Endothelial cell of umbilical vein (primary cell): ENCODE results near the gene GPRC5D. TPM values are rescaled to one million over a fixed set of nuclear protein-coding genes. Genes with fewer than 3 reads are reported as not detected.

Experiments used
- BruUV-seq: library from RNA; stranded (reverse); fragments of 400-500 nt; replicated peaks from 2 replicates; lab custom pipeline; 2021; lab: Mats Ljungman, UMichigan
- CTCF ChIA-PET: fragments of 300-600, 350-600 bp; sonication (Branson Sonifier 250); formaldehyde crosslinking; loops from one replicate; lab custom pipeline; 2021; ENCODE audit warnings: antibody characterized with exemption, inconsistent platforms; lab: Charles Lee
- POLR2A ChIA-PET: fragments of 300-600, 350-600 bp; sonication (Branson Sonifier 250); formaldehyde crosslinking; loops from one replicate; lab custom pipeline; 2021; ENCODE audit warnings: antibody characterized with exemption, inconsistent platforms; lab: Charles Lee
- DNase-seq: peaks from one replicate; pipeline ENCODE4 v3.0.0-alpha.2; 2011; ENCODE audit warnings: low read depth, low spot score
- FAIRE-seq: peaks from 2 replicates; lab custom pipeline; 2011; peaks lifted over from hg19 to GRCh38; lab: Jason Lieb, UNC
- H2AFZ ChIP-seq: 2 replicates; pipeline ENCODE4 v1.6.0; 2012; ENCODE audit warnings: low read depth, low read length, control low read depth, inconsistent platforms
- H3K27ac ChIP-seq: 2 replicates; pipeline ENCODE4 v1.5.1; 2011; ENCODE audit warnings: low read depth, mild to moderate bottlenecking, control low read depth, low read length, moderate library complexity; ENCODE audit not compliant: insufficient read depth
- H3K27me3 ChIP-seq, 2 experiments: 2 replicates each; pipeline versions ENCODE4 v1.6.0 to v1.6.1; 2011; ENCODE audit warnings: low read length in 2 of 2, mixed read lengths in 1 of 2; ENCODE audit not compliant: control insufficient read depth in 2 of 2, insufficient read depth in 2 of 2
- H3K36me3 ChIP-seq, 2 experiments: 2 replicates in 1 of 2; 3 replicates in 1 of 2; pipeline ENCODE4 v1.5.1; 2011; ENCODE audit warnings: low read length in 2 of 2, mild to moderate bottlenecking in 1 of 2, moderate library complexity in 1 of 2; ENCODE audit not compliant: control insufficient read depth in 2 of 2, insufficient read depth in 2 of 2; ENCODE audit errors: extremely low read depth in 1 of 2
- H3K4me1 ChIP-seq: 3 replicates; pipeline ENCODE4 v1.5.1; 2011; ENCODE audit warnings: mild to moderate bottlenecking, low read length; ENCODE audit not compliant: control insufficient read depth, insufficient read depth; ENCODE audit errors: extremely low read depth
- H3K4me2 ChIP-seq: 2 replicates; pipeline ENCODE4 v1.6.1; 2011; ENCODE audit warnings: low read length, control low read depth, mixed read lengths; ENCODE audit not compliant: insufficient read depth
- H3K4me3 ChIP-seq, 3 experiments: fragments of 200-600 bp in 1 of 3; sonication (generic), shearing (Covaris generic) in 1 of 3; replicated peaks in 1 of 3; 2 replicates each; pipeline ENCODE4 v1.5.1; 2011 to 2016; ENCODE audit warnings: control low read depth in 3 of 3, low read length in 3 of 3, mild to moderate bottlenecking in 2 of 3, inconsistent platforms in 1 of 3, low read depth in 1 of 3, moderate library complexity in 1 of 3; ENCODE audit not compliant: insufficient read depth in 1 of 3
- H3K79me2 ChIP-seq: 2 replicates; pipeline ENCODE4 v1.6.0; 2012; ENCODE audit warnings: low read length, inconsistent platforms; ENCODE audit not compliant: control insufficient read depth, insufficient read depth
- H3K9ac ChIP-seq: replicated peaks from 2 replicates; pipeline ENCODE3; 2011; ENCODE audit warnings: low read length, control low read depth; ENCODE audit not compliant: insufficient read depth; ENCODE audit errors: extremely low read depth
- H3K9me1 ChIP-seq: replicated peaks from 3 replicates; pipeline ENCODE4 v1.6.0; 2011; ENCODE audit warnings: mild to moderate bottlenecking, low read length; ENCODE audit not compliant: control insufficient read depth, insufficient read depth; ENCODE audit errors: extremely low read depth
- H3K9me3 ChIP-seq: replicated peaks from 2 replicates; pipeline ENCODE4 v1.5.1; 2012; ENCODE audit warnings: low read length, inconsistent platforms; ENCODE audit not compliant: control insufficient read depth, insufficient read depth
- H4K20me1 ChIP-seq: replicated peaks from 2 replicates; pipeline ENCODE3; 2011; ENCODE audit warnings: mild to moderate bottlenecking, low read length; ENCODE audit not compliant: control insufficient read depth, insufficient read depth; ENCODE audit errors: extremely low read depth
- CTCF ChIP-seq, 2 donors: IDR thresholded peaks; 1 replicate in 1 of 2; 2 replicates in 1 of 2; pipeline ENCODE4 v1.5.1; 2011; ENCODE audit warnings: low read length in 2 of 2, mild to moderate bottlenecking in 2 of 2, moderate library complexity in 2 of 2, control low read depth in 1 of 2, inconsistent platforms in 1 of 2, low read depth in 1 of 2; ENCODE audit not compliant: insufficient read depth in 1 of 2; ENCODE audit errors: extremely low read depth in 1 of 2
- EZH2 ChIP-seq: IDR thresholded peaks from 2 replicates; pipeline ENCODE4 v1.6.1; 2012; ENCODE audit warnings: borderline replicate concordance, low read depth, mild to moderate bottlenecking, moderate library complexity, low read length, inconsistent platforms; ENCODE audit not compliant: severe bottlenecking
- FOS ChIP-seq: IDR thresholded peaks from 2 replicates; pipeline ENCODE4 v1.6.1; 2011; ENCODE audit warnings: mild to moderate bottlenecking, low read length, moderate library complexity, borderline replicate concordance; ENCODE audit not compliant: insufficient read depth
- GATA2 ChIP-seq: IDR thresholded peaks from 2 replicates; pipeline ENCODE4 v1.7.0; 2011; ENCODE audit warnings: low read depth, mild to moderate bottlenecking, moderate library complexity, mixed read lengths, low read length; ENCODE audit not compliant: insufficient read length, insufficient read depth
- JUN ChIP-seq: IDR thresholded peaks from 2 replicates; pipeline ENCODE4 v1.6.1; 2011; ENCODE audit warnings: borderline replicate concordance, low read depth; ENCODE audit not compliant: insufficient read length, insufficient read depth
- MAX ChIP-seq: IDR thresholded peaks from 2 replicates; pipeline ENCODE4 v1.6.1; 2011; ENCODE audit not compliant: insufficient read depth, insufficient read length
- MYC ChIP-seq: IDR thresholded peaks from one replicate; pipeline ENCODE4 v1.6.1; 2011; ENCODE audit warnings: mild to moderate bottlenecking, low read depth, low read length
- POLR2A ChIP-seq: IDR thresholded peaks from 2 replicates; pipeline ENCODE4 v1.6.1; 2012; ENCODE audit warnings: low read depth, mild to moderate bottlenecking, control low read depth, low read length
- POLR2AphosphoS5 ChIP-seq: IDR thresholded peaks from 2 replicates; pipeline ENCODE4 v1.6.1; 2012; ENCODE audit warnings: low read depth, mild to moderate bottlenecking, control low read depth, low read length, moderate library complexity; ENCODE audit not compliant: insufficient read depth
- dilution Hi-C: fragments of 300-500 bp; cut with MboI; formaldehyde crosslinking; loops from one replicate; pipeline ENCODE4 v1.15.0; 2019; ENCODE audit warnings: low sequenced_read_pairs; ENCODE audit not compliant: extremely low pct_ligation_motif_present
- intact Hi-C: fragments of 100-400 bp; cut with micrococcal nuclease; formaldehyde crosslinking; loops from one replicate; pipeline ENCODE4 v1.10.0; 2022
- polyA plus RNA-seq, 4 experiments: library from polyadenylated mRNA; depleted of rRNA in 3 of 4; stranded (reverse) in 3 of 4; unstranded in 1 of 4; fragments of >200 nt; gene quantifications; 2 replicates each; pipeline versions ENCODE4 v1.2.1 to v1.2.3, GENCODE V29; 2011 to 2012; ENCODE audit warnings: missing spikeins in 1 of 4
- total RNA-seq: library from RNA; stranded (reverse); gene quantifications from 2 replicates; pipeline ENCODE4 v1.2.3, GENCODE V29; 2021

The GPRC5D gene
- total and polyA plus RNA-seq, 2 donors (not counting 3 experiments of a cell fraction or from before 2014, with no cell fraction given), result not detected

GRCh38 chr12:12997156-12997555 lies 45.2 kb upstream of the GPRC5D start:
- H3K36me3 ChIP-seq, result no peaks in the 10 kb centered on the region
- dilution Hi-C loops (no loop called here), intact Hi-C loops (no loop called here)
- no TSS peak for BruUV-seq
- FAIRE-seq (no peak), DNase-seq (no peak)
- ChIA-PET CTCF (interaction anchor here (0.8 to 5.3 kb wide), 6 partner anchors 11 to 209 kb away, joined by 3 to 23 read pairs (median 3); no protein-coding TSS in a partner anchor), POLR2A (interaction anchor here (0.6 kb wide), 1 partner anchor 9 kb away, joined by 3 read pairs; no protein-coding TSS in a partner anchor)
- no peaks in the 10 kb centered on the region for H3K27me3 ChIP-seq
- no peak overlapping the region for H3K27ac ChIP-seq
- no peaks in the 10 kb centered on the region for H3K9me3 ChIP-seq
- TF ChIP-seq EZH2, result no peak
- TF ChIP-seq FOS, result no peak
- TF ChIP-seq POLR2AphosphoS5, result no peak
- TF ChIP-seq MAX, result no peak
- no peak for TF ChIP-seq JUN
- no peak for TF ChIP-seq GATA2
- TF ChIP-seq POLR2A, result no peak
- no peak for TF ChIP-seq MYC
- TF ChIP-seq CTCF (IDR thresholded peaks at IDR 0.05; ENCODE audit: extremely low read depth in 1 of 2, insufficient read depth in 1 of 2, low read depth in 1 of 2, low read length in 2 of 2), result no peak
- no peak overlapping the region for H2AFZ ChIP-seq
- H3K9me1 ChIP-seq, result no peaks in the 10 kb centered on the region
- no peak overlapping the region for H3K4me2 ChIP-seq
- H3K4me3 ChIP-seq, result no peak overlapping the region
- peaks cover 22% of the 10 kb centered on the region for H3K4me1 ChIP-seq
- peaks cover 8% of the 10 kb centered on the region for H3K79me2 ChIP-seq
- H4K20me1 ChIP-seq, result no peaks in the 10 kb centered on the region
- H3K9ac ChIP-seq, result no peak overlapping the region
